Large intestine (tissue), 3 donors: ENCODE measurements around the gene KIF26B. TPM values are rescaled to one million over a fixed set of nuclear protein-coding genes. Genes with fewer than 3 reads are reported as not detected.

Source experiments
- DNase-seq, 2 donors: peaks; one replicate each; pipeline versions ENCODE4 v3.0.0 to v3.0.0-alpha.2; 2013
- H3K27ac ChIP-seq: one replicate; pipeline ENCODE4 v1.5.1; 2013; ENCODE audit warnings: low read length
- H3K27me3 ChIP-seq: 2 replicates; pipeline ENCODE4 v1.6.1; 2013; ENCODE audit warnings: low read length; ENCODE audit not compliant: control insufficient read depth, insufficient read depth
- H3K36me3 ChIP-seq: 2 replicates; pipeline ENCODE4 v1.6.1; 2013; ENCODE audit warnings: low read length; ENCODE audit not compliant: control insufficient read depth, insufficient read depth
- H3K4me1 ChIP-seq: one replicate; pipeline ENCODE4 v1.6.1; 2013; ENCODE audit warnings: low read length; ENCODE audit not compliant: control insufficient read depth, insufficient read depth
- H3K4me3 ChIP-seq: one replicate; pipeline ENCODE4 v1.5.1; 2013; ENCODE audit warnings: low read length
- H3K9me3 ChIP-seq: one replicate; pipeline ENCODE4 v1.6.1; 2013; ENCODE audit warnings: mild to moderate bottlenecking, low read depth, low read length, moderate library complexity; ENCODE audit not compliant: control insufficient read depth
- WGBS: methylation state at CpG from one replicate; pipeline ENCODE4 v1.1.5; 2013; ENCODE audit warnings: low lambda C conversion rate; ENCODE audit not compliant: insufficient coverage; 5-methylcytosine and 5-hydroxymethylcytosine counted together
- polyA plus RNA-seq: library from polyadenylated mRNA; unstranded; fragments of 120-200 nt; gene quantifications from one replicate; pipeline ENCODE4 v1.2.1, GENCODE V29; 2013

Gene KIF26B
- polyA plus RNA-seq, 1 donor: 3.9 TPM

DNA sequence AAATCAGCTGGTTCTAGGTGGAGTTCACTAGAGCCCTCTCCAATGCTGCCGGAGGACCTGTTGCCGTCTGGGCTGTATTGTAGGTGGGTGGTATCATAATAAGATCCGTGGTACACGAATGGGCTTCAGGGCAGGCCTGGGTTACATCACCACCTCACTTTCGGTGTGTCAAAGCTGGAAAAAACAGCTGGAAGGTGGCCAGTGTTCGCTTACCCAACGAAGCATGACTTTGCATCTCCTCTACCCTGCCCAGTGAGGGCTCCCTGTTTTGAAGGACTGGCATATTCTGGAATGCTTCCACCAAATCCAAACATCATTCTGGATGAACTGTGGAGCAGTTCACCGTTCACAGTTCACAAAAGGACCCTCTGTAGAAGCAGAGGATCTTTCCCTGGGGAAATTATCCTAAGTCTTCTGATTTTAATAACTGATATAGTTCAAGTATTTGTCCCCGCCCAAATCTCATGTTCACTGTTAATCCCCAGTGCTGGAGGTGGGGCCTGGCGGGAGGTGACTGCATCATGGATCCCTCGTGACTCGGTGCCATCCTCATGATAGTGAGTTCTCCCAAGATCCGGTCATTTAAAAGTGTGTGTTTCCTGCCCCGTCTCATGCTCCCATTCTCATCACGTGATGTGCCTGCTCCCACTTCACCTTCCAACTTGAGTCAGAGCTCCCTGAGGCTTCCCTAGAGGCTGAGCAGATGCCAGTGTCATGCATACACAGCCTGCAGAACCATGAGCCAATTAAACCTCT is 429.0 kb downstream of the KIF26B start:
- DNase-seq: no peak
- no peaks in the 10 kb centered on the region for H3K36me3 ChIP-seq
- no peaks in the 10 kb centered on the region for H3K27me3 ChIP-seq
- 80% methylated on average over 4 of the region's 15 CpGs for WGBS
- H3K4me1 ChIP-seq: no peaks in the 10 kb centered on the region
- H3K4me3 ChIP-seq: no peak overlapping the region
- H3K9me3 ChIP-seq: no peaks in the 10 kb centered on the region
- H3K27ac ChIP-seq: no peak overlapping the region

- Histone ChIP-seq H3K9me3 (no peaks in the 10 kb centered on the region), H3K27me3 (no peaks in the 10 kb centered on the region), H3K36me3 (no peaks in the 10 kb centered on the region), H3K27ac (no peak overlapping the region), H3K4me1 (no peaks in the 10 kb centered on the region), H3K4me3 (no peak overlapping the region)
- peak in 1 of 2 donors; percentile 39 for DNase-seq
- 79% methylated on average over 4 of the region's 11 CpGs for WGBS
Measured at GRCh38 chr1:245585252-245585959, 430.6 kb downstream of the KIF26B start.

DNA sequence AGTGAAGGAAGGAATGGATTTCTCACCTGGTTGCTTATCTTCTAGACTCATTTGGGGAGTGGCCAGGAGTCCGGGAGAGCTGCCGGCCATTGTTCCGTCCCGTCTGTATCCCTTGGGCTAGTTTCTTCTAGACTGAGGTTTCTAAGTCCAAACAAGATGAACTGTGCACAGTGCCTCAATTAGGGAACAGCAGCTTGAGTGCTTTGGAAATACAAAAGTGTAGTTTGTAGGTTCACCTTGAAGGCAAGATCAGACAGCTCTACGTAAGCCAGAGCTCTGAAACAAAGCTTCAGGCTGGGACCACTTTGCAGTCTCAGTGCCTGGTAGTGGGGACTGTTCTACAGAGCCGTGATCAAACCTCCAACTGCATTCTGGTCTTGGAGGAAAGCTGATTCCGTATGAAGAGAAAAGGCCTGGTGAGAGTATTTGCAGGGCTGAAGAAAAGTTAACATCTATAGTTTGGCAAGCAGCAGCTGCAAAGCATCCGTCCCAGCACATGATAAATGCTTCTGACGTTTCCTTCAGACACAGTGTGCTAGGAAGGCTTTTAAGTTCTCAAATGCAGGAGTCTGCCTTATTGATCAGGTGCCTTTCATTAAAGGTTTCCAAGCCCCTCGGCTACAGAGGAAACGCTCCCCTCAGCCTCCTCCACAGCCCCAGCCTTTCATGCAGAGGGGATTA is 432.8 kb downstream of the KIF26B start:
- no peak overlapping the region for H3K27ac ChIP-seq
- WGBS: no CpG with 5 or more reads among the region's 11 CpGs
- DNase-seq: no peak

GRCh38 chr1:245588116-245588639 is 433.4 kb downstream of the KIF26B start:
- H3K4me1 ChIP-seq: no peaks in the 10 kb centered on the region
- no peak overlapping the region for H3K27ac ChIP-seq
- no peak overlapping the region for H3K4me3 ChIP-seq
- no peaks in the 10 kb centered on the region for H3K36me3 ChIP-seq
- DNase-seq: no peak
- no peaks in the 10 kb centered on the region for H3K9me3 ChIP-seq
- 100% methylated on average over 1 of the region's 10 CpGs for WGBS
- no peaks in the 10 kb centered on the region for H3K27me3 ChIP-seq

More for the DNA sequence above, 432.8 kb downstream of the KIF26B start:
- Histone ChIP-seq H3K4me3 (no peak overlapping the region), H3K9me3 (no peaks in the 10 kb centered on the region), H3K4me1 (no peaks in the 10 kb centered on the region), H3K36me3 (no peaks in the 10 kb centered on the region), H3K27me3 (no peaks in the 10 kb centered on the region)

DNA sequence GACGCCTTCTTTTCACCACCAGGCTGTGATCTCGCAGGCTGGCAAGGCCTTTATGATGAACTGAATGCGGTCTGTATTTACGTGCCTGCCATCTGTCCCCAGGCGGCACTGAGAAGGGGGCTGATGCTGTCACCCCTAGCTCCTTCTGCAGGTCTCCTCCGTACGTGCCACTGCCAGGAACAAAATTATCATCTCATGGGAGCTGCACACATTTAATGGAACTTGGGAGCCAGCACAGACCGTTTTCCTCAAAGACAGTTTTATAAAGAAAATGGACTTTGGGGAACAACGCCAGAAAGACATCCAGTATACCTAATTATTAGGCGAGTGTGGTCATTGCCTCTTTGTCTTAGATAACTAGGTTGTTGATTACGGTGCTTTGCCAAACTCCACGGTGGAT is 434.5 kb downstream of the KIF26B start:
- Histone ChIP-seq H3K9me3 (no peaks in the 10 kb centered on the region), H3K27me3 (no peaks in the 10 kb centered on the region), H3K4me1 (no peaks in the 10 kb centered on the region), H3K4me3 (no peak overlapping the region), H3K27ac (no peak overlapping the region), H3K36me3 (no peaks in the 10 kb centered on the region)
- DNase-seq: no peak
- 70% methylated on average over 2 of the region's 12 CpGs for WGBS

DNA sequence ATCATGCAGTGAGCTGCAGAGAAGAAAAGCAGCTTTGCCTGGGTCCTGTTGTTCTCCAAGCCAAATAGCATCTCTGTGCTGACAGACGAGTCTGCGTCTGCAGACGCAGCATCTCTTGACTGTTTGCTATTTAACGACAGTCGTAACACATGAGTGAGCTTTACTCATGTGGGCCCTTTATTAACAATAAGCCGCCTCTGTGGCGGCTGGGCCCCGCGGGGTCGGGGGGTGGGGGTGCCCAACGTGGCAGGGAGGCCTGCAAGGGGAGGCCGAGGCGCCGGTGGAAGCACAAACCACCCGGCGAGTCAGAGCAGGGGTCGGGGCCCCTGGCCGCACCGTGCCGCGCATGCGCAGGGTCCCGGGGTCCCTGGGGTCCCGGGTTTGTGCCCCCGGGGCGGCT is 435.1 kb downstream of the KIF26B start:
- H3K36me3 ChIP-seq: no peaks in the 10 kb centered on the region
- H3K4me1 ChIP-seq: no peaks in the 10 kb centered on the region
- no peaks in the 10 kb centered on the region for H3K27me3 ChIP-seq
- no peak overlapping the region for H3K27ac ChIP-seq
- no peak for DNase-seq
- H3K9me3 ChIP-seq: no peaks in the 10 kb centered on the region
- WGBS: no CpG with 5 or more reads among the region's 26 CpGs
- no peak overlapping the region for H3K4me3 ChIP-seq

DNA sequence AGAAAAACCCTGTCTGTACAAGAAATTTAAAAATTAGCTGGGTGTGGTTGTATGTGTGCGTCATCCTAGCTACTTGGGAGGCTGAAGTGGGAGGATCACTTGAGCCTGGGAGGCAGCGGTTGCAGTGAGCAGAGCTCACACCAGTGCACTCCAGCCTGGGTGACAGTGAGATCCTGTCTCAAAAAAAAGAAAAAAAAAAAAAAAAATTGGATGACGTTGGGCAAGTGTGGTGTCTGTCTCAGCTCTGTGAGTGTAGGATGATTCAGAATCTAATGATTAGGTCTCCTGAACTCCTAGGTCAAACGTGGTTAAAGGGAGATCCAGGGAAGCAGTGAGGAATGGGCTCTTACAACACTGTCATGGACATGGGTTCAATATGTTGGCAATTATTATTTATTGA is 435.9 kb downstream of the KIF26B start:
- H3K9me3 ChIP-seq: no peaks in the 10 kb centered on the region
- H3K4me1 ChIP-seq: no peaks in the 10 kb centered on the region
- H3K4me3 ChIP-seq: no peak overlapping the region
- no peak overlapping the region for H3K27ac ChIP-seq
- H3K27me3 ChIP-seq: no peaks in the 10 kb centered on the region
- no CpG with 5 or more reads among the region's 4 CpGs for WGBS
- no peaks in the 10 kb centered on the region for H3K36me3 ChIP-seq
- DNase-seq: no peak

GRCh38 chr1:245591346-245592188 is 436.8 kb downstream of the KIF26B start:
- H3K27me3 ChIP-seq: no peaks in the 10 kb centered on the region
- H3K36me3 ChIP-seq: no peaks in the 10 kb centered on the region
- no peak overlapping the region for H3K27ac ChIP-seq
- no CpG with 5 or more reads among the region's 25 CpGs for WGBS
- DNase-seq: no peak
- no peaks in the 10 kb centered on the region for H3K9me3 ChIP-seq
- no peak overlapping the region for H3K4me3 ChIP-seq
- no peaks in the 10 kb centered on the region for H3K4me1 ChIP-seq

DNA sequence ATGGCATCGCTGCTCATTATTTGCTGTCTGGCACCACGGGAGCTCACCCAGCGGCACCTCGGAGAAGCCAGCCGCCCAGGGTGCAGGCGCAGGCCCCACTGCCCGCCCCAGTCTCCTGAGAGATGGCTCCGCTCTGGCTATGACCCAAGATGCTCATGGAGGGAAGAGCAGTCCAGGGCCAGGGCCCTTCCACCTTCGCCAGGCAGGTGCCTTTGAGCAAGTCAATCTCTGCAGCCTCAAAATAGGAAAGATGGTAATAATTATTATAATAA is 437.3 kb downstream of the KIF26B start:
- no peaks in the 10 kb centered on the region for H3K4me1 ChIP-seq
- no peaks in the 10 kb centered on the region for H3K27me3 ChIP-seq
- no peaks in the 10 kb centered on the region for H3K9me3 ChIP-seq
- H3K27ac ChIP-seq: no peak overlapping the region
- no peak for DNase-seq
- WGBS: no CpG with 5 or more reads among the region's 9 CpGs
- no peaks in the 10 kb centered on the region for H3K36me3 ChIP-seq
- no peak overlapping the region for H3K4me3 ChIP-seq
